ENCODE measurements around the gene APOA4. TPM values are rescaled to one million over a fixed set of nuclear protein-coding genes. Genes with fewer than 3 reads are reported as not detected.
A peak's percentile ranks its signal among the peaks of the same experiment; 100 is the strongest.

The APOA4 gene
- total and polyA plus RNA-seq, 2 of the 13 experiments (the other 11 are each of a cell fraction or from before 2014, with no cell fraction given) = 3.8 to 7.2 TPM

DNA sequence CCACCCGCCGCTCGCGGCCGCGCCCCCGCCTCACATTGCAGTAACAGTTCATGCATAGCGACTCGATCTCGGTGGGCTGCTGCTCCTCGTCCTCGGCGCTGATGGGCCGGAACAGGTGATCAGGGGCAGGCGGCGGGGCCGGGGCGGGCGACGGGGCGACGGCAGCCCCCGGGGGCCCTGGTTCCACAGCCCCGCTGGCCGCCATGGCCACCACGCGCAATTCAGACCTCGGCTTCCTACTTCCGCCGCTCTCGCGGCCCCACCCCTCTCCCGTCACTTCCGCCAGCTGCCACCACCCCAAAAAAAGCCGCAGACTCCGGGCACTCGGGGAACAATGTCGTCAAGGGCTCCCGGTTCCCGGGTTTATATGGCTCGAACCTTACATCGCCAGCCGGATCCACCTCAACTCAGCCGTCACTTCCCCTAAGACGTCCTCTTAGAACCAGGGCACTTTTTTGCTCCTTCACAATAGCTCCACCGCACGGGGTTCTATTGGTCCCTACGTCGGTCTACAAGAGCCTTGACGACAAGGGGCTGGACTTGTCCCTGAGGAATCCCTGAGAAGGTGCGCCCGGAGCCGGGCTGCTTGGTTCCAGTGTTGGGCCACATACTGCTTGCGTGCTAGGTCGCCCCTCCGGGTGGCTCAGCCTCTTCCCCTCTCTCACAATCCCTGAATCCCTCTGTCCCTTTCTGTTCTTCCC lies 35.2 kb downstream of the APOA4 start, which contains the start of gene ZPR1 (continued):
- TF ChIP-seq, protein P1, sequence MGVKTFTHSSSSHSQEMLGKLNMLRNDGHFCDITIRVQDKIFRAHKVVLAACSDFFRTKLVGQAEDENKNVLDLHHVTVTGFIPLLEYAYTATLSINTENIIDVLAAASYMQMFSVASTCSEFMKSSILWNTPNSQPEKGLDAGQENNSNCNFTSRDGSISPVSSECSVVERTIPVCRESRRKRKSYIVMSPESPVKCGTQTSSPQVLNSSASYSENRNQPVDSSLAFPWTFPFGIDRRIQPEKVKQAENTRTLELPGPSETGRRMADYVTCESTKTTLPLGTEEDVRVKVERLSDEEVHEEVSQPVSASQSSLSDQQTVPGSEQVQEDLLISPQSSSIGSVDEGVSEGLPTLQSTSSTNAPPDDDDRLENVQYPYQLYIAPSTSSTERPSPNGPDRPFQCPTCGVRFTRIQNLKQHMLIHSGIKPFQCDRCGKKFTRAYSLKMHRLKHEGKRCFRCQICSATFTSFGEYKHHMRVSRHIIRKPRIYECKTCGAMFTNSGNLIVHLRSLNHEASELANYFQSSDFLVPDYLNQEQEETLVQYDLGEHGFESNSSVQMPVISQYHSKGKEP (CRISPR knock-in tag; IDR thresholded peaks at IDR 0.05) = 0 out of 2 replicates have a peak, but pooled peaks have one; percentile 45
- TF ChIP-seq TFDP2 (CRISPR knock-in tag; IDR thresholded peaks at IDR 0.05) (peak; percentile 30; the same call in 1 of the 2 replicates), KLF16 (CRISPR knock-in tag; IDR thresholded peaks at IDR 0.05) (peak in 1 of 2 experiments; percentile 82; a peak in 2 of 4 replicates), CREM (IDR thresholded peaks at IDR 0.05) (peak; percentile 85), CREM (CRISPR knock-in tag; IDR thresholded peaks at IDR 0.05) (no peak), ZNF256 (CRISPR knock-in tag; conservative IDR thresholded peaks at IDR 0.05) (no peak), ZSCAN25 (CRISPR knock-in tag; IDR thresholded peaks at IDR 0.05) (peak; percentile 22; the same call in 1 of the 2 replicates), ZNF580 (CRISPR knock-in tag; IDR thresholded peaks at IDR 0.05; ENCODE audit: borderline replicate concordance, low read depth) (peak; percentile 72; the same call in 1 of the 2 replicates), PHF8 (CRISPR knock-in tag; IDR thresholded peaks at IDR 0.05) (peak; percentile 67), SETDB1 (CRISPR knock-in tag; IDR thresholded peaks at IDR 0.05; ENCODE audit: borderline replicate concordance) (no peak), HDAC1 (CRISPR knock-in tag; IDR thresholded peaks at IDR 0.05) (peak; percentile 81), RFXAP (CRISPR knock-in tag; IDR thresholded peaks at IDR 0.05; ENCODE audit: borderline replicate concordance) (peak; percentile 15; the same call in 1 of the 2 replicates), BORCS8-MEF2B (CRISPR knock-in tag; IDR thresholded peaks at IDR 0.05) (0 out of 2 replicates have a peak, but pooled peaks have one; percentile 15), ELF4 (CRISPR knock-in tag; IDR thresholded peaks at IDR 0.05; ENCODE audit: borderline replicate concordance) (0 out of 2 replicates have a peak, but pooled peaks have one; percentile 39), ZNF572 (CRISPR knock-in tag; IDR thresholded peaks at IDR 0.05) (0 out of 2 replicates have a peak, but pooled peaks have one; percentile 24), U2AF1 (optimal IDR thresholded peaks at IDR 0.05; ENCODE audit: low read depth, low read length) (no peak), MXD1 (CRISPR knock-in tag; IDR thresholded peaks at IDR 0.05) (peak; percentile 53; the same call in 1 of the 2 replicates), ZNF782 (CRISPR knock-in tag; IDR thresholded peaks at IDR 0.05; ENCODE audit: borderline replicate concordance) (no peak), EHMT2 (IDR thresholded peaks at IDR 0.05; ENCODE audit: borderline replicate concordance, low read depth, low read length) (no peak), STAG1 (CRISPR knock-in tag; IDR thresholded peaks at IDR 0.05) (no peak), HOXD1 (CRISPR knock-in tag; IDR thresholded peaks at IDR 0.05) (no peak), SAP130 (CRISPR knock-in tag; IDR thresholded peaks at IDR 0.05; ENCODE audit: low read depth) (peak; percentile 95), MTA3 (CRISPR knock-in tag; IDR thresholded peaks at IDR 0.05) (no peak), HOXA3 (CRISPR knock-in tag; IDR thresholded peaks at IDR 0.05) (peak; percentile 71), NFRKB (IDR thresholded peaks at IDR 0.05) (no peak), GABPA (IDR thresholded peaks at IDR 0.05; ENCODE audit: low read depth, low read length) (peak; percentile 81), GABPA (CRISPR knock-in tag; IDR thresholded peaks at IDR 0.05; ENCODE audit: low read depth) (peak; percentile 92), ZNF234 (CRISPR knock-in tag; conservative IDR thresholded peaks at IDR 0.05) (0 out of 2 replicates have a peak, but pooled peaks have one; percentile 47)

All from HepG2 (cell line).